Adipocyte (in vitro differentiated cells): Measurements from ENCODE around the gene PSMD9.

Experiments
- DNase-seq: peaks from one replicate; pipeline ENCODE4 v3.0.0-alpha.2; 2015; ENCODE audit warnings: low read depth
- H3K27me3 ChIP-seq: replicated peaks from 2 replicates; pipeline ENCODE4 v1.7.0; 2013; ENCODE audit warnings: mild to moderate bottlenecking, low read length, moderate library complexity; ENCODE audit not compliant: control insufficient read depth, insufficient read depth
- H3K36me3 ChIP-seq: 2 replicates; pipeline ENCODE4 v1.7.0; 2013; ENCODE audit warnings: low read length, mild to moderate bottlenecking, moderate library complexity; ENCODE audit not compliant: control insufficient read depth, insufficient read depth, severe bottlenecking
- H3K4me1 ChIP-seq: 2 replicates; pipeline ENCODE4 v1.7.0; 2013; ENCODE audit warnings: mild to moderate bottlenecking, low read length, moderate library complexity; ENCODE audit not compliant: control insufficient read depth, insufficient read depth
- H3K4me3 ChIP-seq: 2 replicates; pipeline ENCODE4 v1.7.0; 2013; ENCODE audit warnings: mild to moderate bottlenecking, low read length, moderate library complexity
- H3K9ac ChIP-seq: 2 replicates; pipeline ENCODE4 v1.7.0; 2013; ENCODE audit warnings: mild to moderate bottlenecking, low read length, moderate library complexity
- H3K9me3 ChIP-seq: 2 replicates; pipeline ENCODE4 v1.7.0; 2013; ENCODE audit warnings: mild to moderate bottlenecking, low read length, moderate library complexity; ENCODE audit not compliant: control insufficient read depth

PSMD9 gene

DNA sequence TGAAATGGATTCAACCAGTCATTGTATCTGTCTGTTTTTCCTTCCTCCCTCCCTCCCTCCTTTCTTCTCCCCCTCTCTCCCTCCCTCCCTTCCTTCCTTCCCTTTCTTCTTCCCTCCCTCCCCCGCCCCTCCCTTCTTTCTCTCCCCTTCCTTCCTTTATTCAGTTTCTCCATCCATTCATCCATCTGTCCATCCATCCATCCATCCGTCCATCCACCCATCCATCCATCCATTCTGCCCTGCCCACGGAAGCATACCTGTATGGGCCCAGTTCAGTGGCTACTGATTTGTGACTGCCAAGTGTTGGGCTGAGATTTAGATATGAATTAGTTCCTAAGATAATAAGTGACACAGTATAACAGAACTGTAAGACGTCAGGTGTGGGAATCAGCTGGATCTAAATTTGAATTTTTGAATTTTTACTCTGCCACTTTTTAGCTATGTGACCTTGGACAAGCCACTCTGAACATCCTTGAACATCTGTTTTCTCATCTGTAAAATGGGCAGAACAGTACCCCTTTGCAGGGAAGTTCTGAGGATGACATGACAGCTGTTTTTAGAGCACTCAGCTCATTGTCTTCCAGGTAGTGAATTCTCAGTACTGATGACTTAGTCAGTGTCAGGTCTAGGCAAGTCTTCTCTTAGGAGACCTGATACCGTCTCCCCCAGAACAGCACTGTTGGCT, 72.7 kb downstream of the PSMD9 start:
- peaks cover 14% of the 10 kb centered on the region for H3K36me3 ChIP-seq
- no peak for DNase-seq
- no peak overlapping the region for H3K9ac ChIP-seq
- no peaks in the 10 kb centered on the region for H3K27me3 ChIP-seq
- H3K4me3 ChIP-seq: no peak overlapping the region
- peaks cover 8% of the 10 kb centered on the region for H3K4me1 ChIP-seq
- no peaks in the 10 kb centered on the region for H3K9me3 ChIP-seq

DNA sequence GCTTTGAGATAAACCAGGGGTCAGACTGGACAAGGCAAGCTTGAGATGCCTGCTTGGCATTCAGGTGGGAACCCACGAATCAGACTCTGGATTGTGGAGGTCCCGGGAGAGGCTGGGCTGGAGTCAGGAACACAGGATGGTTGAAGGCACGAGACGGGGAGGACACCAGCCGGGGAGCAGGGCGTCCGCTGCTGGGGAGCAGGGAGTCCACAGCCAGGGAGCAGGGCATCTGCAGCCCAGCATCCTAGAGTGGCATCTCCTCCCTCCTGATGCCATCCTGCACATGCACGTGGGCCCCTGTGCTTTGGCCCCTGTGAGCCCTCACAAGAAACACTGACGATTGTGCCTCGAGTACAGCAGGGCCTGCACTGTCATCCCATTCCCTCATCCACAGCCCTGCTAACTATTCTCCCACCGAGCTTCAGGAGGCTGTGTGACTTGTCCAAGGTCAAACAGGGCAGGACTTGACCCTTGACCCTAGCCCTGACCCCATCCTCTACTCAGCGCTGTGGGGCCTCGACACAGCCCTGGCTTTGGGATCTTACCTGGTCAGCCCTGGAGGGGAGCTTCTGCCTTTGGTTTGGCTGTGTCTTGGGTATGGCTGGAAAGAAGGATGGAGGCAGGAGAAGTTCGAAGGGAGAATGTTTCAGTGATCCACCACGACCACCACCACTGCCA, 74.9 kb downstream of the PSMD9 start:
- H3K4me1 ChIP-seq: peaks cover 12% of the 10 kb centered on the region
- peaks cover 28% of the 10 kb centered on the region for H3K36me3 ChIP-seq
- no peak overlapping the region for H3K4me3 ChIP-seq
- no peak overlapping the region for H3K9ac ChIP-seq
- no peaks in the 10 kb centered on the region for H3K27me3 ChIP-seq
- no peak for DNase-seq
- H3K9me3 ChIP-seq: no peaks in the 10 kb centered on the region

DNA sequence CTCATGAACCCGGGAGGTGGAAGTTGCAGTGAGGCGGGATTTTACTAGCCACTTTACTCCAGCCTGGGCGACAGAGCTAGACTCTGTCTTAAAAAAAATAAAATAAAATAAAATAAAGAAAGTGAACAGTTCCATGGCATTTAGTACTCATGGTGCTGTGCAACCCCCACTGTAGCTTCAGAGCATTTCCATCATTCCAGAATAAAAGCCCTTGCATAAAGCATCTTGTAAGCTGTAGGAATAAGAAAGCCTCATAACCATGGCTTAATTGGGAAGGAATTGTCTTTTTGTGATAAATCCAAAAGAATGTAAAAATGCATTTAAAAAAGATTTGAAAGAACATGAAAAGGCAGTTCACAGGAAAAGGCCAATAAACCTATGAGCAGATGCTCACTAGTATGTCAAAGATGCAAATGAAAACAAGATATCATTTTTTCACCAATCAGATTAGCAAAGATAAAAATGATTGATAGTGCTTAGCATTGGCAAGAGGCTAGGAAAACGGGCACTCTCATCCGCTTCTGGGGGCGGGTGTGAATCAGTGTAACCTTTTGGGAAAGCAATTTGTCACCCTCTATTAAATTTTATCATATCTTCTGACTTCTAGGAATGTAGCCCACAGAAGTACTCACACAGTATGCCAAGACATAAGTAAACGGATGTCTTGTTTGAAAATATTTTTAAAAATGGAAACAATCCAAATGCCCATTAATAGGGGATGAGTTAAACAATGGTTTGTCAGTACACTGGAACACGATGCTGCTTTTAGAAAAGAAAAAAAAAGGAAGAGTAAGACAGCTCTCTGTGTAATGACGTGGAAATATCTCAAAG, 76.4 kb downstream of the PSMD9 start:
- H3K27me3 ChIP-seq: no peaks in the 10 kb centered on the region
- no peak overlapping the region for H3K9ac ChIP-seq
- H3K36me3 ChIP-seq: peaks cover 29% of the 10 kb centered on the region
- H3K9me3 ChIP-seq: no peaks in the 10 kb centered on the region
- peaks cover 12% of the 10 kb centered on the region for H3K4me1 ChIP-seq
- H3K4me3 ChIP-seq: no peak overlapping the region
- peak; percentile 7 for DNase-seq

DNA sequence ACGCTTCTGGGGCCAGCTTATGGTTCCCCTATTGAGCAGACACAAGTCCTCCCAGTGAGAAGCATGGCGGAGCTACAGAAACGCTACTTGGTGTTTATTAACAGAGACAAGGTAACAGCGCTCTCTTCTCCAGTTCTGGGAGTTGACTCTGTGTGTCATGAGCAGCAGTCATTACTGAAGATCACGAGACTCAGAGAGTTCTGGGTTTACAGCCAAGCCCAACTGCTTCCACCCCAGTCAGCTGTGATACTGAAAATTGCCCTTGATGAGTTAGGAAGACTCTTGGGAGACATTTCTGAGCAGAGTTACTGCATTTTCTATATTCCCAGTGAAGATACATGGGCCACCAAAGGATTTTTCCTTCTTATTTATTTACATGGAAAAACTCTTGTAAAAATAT, 78.4 kb downstream of the PSMD9 start:
- H3K9ac ChIP-seq: no peak overlapping the region
- H3K36me3 ChIP-seq: peaks cover 30% of the 10 kb centered on the region
- no peak overlapping the region for H3K4me3 ChIP-seq
- H3K4me1 ChIP-seq: peaks cover 12% of the 10 kb centered on the region
- DNase-seq: no peak
- H3K9me3 ChIP-seq: no peaks in the 10 kb centered on the region
- H3K27me3 ChIP-seq: no peaks in the 10 kb centered on the region
